ENCODE results near the gene POU2AF1.
A peak's percentile ranks its signal among the peaks of the same experiment; 100 is the strongest.

Gene POU2AF1

GRCh38 chr11:111384494-111384893 is 5.4 kb upstream of the POU2AF1 start:
- no peak for DNase-seq

DNA sequence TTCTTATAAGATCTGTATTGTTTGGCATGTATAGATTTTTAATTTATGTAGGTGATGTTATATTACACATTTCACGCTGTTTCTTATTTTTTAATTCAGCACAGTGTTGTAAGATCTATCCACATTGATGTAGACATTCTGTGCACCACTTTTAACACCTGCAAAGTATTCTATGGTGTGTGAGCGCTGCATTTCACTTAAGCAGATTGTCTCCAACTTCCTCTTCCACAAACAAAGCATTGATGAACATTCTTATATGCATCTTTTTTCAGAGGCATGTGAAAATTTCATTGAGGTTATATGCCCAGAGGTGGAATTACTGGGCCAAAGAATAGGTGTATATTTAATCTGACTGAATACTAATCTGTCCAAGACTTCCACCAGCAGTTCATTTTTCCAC is 3.4 kb upstream of the POU2AF1 start:
- no peak for DNase-seq

- DNase-seq, result peak; percentile 63
These were observed 594 bp upstream of the POU2AF1 start for GRCh38 chr11:111379602-111380136.

DNA sequence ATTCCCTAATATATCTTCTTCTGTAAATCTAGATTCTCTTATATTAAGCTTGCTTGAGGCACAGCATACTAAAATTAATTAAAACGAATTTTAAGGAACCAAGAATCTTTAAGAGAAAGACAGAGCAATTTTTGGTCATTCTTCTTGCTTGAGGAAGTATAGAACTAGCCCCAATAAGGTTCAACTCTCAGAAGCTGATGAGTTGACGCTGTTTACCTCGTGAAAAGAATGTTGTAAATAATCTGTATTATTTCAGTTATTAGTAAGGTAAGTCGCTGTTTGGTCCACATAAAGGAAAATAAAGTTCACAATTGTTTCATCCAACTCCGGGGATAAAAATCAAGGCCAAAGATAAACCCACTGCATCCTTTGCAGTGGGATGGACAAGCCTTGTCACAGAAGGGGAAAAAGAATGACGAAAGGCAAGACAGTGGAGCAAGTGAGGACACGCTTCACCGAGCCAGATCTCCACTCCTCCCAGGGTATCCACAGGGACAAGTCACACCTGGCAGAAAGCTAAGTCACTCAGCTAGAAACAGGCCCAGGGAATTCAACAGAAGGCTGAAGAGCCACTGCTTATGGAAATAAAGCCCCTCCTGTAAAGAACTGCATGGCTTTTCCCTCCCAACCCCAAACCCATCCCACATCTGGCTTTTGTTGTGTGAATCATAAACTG is 752 bp downstream of the POU2AF1 start:
- peak; percentile 56 for DNase-seq

DNA sequence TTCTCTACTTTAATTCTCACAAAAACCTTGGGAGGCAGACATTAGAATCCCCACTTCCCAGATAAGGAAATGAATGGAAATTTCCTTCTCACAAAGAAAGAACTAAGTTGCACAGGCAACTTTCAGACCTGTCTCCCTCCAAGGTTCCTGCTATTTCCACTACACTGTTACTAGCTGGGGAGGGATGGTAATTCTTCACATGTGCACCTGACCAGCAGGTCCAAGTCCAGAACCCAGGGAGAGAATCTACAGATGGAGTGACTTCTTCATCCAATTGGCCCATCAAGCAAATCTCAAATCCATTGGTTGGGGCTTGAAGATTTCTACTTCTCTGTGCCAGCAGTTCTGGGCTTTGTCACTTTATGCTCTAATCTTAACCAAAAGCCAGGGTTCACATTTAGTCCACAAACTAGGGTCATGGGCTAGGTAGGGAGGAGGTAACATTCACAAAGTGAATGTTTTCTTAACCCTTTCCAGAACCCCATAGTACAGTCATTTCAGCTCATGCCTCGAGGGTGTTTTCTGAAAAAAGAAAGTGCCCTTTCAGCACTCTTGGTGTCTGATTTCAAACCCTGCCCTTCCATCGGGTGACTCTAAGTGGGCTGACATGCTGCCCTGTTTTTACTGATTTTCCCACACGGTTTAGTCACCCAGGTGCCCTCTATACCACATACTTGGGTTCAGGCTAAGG is 2.7 kb downstream of the POU2AF1 start:
- peak; percentile 87 for DNase-seq

- DNase-seq, result peak; percentile 36
These were observed 5.5 kb downstream of the POU2AF1 start for GRCh38 chr11:111373590-111373989.

DNA sequence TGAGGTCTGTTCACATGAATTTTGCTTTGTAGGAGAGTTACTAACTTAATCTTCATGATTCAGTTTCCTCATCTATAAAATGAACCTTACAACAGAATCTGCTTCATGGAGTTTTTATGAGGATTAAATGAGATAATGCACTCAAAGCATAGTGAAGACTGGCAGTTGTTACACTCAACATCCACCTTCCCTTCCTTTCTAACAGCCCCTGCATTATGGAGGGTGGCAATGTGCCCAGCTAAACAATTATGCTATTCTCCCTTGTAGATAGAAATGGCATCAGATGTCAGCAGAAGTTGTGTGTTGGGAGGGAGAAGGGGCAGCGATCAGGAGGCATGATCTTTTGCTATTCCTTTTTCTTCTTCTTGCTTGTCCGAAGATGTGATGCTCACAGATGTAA is 6.5 kb downstream of the POU2AF1 start:
- peak; percentile 43 for DNase-seq

DNA sequence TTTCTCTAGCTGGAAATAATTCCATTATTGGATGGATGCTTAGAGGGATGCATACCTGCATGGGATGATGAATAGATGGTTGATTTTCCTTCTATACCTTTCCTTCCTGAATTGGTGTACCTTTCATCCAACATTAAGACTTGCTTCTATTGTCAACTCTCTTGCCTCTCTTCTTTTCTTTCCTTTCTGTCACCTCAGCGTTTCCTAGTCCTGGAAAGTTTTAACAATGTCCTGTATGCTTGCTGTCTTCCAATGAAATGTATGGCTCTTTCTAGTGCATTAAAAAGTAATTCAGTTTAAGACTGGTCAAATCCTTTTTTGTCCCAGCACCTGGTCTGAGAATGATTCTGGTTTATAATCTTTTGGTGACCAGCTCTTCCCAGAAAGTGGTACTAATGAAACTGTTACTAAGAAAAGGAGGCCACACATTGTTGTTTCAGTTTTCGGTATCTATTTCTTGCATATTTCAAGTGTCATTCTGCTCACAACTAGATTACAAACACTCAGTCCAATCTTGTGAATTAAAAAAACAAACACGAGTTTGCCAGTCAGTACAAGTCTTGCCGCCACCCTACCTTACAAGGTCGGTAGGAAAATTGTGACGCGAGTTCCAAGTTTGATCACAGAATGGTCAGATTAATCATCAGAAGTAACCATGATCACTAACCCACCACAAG is 8.0 kb downstream of the POU2AF1 start:
- peak; percentile 42 for DNase-seq

- no peak for DNase-seq
These were observed 8.7 kb downstream of the POU2AF1 start for GRCh38 chr11:111370270-111370901.

DNA sequence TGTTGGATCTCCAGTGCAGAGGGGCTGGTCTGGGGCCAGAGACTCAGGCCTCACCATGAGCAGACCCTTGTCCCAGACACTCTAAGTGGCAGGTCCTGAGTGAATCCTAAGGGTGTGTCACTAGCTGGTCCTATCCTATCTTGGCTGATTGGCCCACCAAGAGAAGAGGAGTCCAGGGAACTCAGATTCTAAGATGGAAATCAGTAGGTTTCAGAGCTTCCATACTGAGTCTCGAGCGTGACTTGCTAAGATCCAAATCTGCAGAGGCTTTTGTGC is 10.9 kb downstream of the POU2AF1 start:
- DNase-seq, result no peak

DNA sequence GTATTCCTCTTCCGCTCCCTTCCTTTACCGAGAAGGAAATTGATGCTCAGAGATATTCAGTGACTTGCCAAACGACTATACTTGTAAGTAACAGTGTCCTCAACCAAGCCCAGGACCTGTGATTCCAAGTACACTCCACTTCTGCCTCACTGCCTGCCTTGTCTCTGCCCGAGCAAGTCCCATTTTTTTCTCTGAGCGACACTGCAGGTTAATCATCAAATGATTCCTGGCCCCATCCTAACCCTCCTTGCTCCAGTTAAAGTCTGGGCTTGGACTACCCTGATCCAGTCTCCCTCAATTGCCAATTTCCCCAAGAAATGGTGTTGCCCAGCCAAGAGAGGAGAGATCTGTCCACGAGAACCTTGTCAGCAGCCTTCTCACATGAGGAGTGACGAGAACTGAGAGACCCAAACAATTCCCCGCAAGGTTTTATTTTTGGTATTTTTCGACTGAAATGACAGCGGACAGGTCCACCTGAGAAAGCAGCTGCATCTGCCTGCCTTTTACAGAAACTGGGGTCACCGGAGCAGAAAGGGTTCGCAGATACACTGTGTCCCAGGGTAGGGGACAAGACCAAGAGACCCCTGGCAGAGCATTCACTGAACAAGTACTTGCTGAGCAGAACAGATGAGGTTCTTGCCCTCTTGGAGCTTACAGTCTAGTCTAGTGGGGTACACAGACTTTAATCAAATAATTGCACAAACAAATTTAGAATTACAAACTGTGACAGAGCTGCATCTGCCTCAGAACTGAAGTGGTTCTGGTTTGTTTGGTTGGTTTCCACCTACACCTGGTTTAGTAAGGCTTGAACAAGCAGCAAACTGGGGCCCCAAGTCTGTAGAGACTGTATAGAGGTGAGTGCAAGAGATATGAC is 11.4 kb downstream of the POU2AF1 start:
- no peak for DNase-seq

DNA sequence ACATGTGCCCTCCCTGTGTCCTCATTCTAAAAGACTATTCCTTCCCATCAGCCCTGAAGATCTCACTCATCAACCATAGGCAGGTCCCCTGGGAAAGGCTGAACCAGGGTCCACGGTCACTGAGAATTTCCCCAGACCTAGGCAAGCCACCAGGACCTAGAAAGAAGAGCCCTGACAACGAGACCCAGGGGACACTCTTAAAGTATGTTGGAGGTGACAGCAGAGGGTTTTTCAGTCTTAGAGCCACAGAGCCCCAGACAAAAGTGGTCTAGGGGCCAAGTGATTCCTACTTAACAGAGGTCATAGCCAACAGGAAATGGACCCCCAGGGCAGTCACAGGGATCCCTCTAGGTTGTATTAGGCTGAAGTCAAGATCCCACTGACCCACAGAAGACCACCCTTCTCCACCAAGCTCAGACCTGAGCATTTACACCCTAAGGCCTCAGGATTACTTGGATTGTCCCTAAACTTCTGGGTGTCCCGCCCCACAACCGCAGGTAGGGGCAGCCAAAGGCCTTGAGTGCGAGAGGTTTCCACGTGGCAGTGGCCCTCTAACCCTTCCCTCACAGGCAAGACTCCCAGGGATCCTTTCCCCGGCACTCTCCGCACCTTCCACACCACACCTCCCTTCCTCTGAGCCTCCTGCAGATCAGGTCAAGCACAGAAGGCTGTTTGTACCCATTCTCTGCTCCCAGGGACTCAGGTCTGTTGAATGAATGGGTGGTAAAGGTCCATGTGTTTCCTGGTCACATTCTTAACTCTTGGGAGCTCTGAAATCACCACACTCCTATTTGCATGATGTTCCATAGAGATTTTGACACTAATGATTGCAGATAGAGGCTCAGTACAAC is 12.3 kb downstream of the POU2AF1 start:
- DNase-seq, result no peak

DNA sequence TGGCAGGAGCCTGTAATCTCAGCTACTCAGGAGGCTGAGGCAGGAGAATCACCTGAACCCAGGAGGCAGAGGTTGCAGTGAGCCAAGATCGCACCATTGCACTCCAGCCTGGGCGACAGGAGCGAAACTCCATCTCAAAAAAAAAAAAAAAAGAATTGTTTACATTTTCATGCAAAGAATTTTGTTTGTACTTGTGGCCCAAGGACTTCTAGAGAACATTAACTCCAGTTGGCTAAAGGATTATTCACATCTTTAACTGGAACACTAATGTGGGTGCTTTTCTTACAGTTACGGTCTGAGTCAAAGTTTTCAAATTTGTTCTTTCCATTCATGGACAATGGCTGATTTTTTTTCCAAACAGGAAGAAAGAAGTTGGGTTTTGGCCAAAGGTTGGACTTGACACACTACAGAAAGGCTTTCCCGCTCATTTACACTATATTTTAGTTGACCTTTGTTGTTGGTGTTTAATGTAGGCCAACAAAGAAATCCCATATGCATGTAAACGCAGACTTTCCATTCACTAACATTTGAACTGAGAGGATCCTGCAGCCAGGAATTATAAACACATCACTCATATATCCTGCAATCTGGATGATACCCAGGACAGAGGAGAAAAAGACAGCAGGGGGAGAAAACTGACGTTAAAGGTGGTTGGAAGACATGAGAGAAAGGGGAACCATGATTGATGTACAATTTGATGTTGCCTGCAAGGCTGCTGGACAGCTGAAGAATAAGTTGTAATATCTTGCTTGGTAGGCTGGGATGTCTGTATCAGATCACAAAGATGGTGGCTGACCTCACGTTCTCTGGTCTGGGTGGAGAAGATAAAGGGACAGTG is 13.1 kb downstream of the POU2AF1 start:
- no peak for DNase-seq

GRCh38 chr11:111364503-111364902 is 14.6 kb downstream of the POU2AF1 start:
- no peak for DNase-seq

DNA sequence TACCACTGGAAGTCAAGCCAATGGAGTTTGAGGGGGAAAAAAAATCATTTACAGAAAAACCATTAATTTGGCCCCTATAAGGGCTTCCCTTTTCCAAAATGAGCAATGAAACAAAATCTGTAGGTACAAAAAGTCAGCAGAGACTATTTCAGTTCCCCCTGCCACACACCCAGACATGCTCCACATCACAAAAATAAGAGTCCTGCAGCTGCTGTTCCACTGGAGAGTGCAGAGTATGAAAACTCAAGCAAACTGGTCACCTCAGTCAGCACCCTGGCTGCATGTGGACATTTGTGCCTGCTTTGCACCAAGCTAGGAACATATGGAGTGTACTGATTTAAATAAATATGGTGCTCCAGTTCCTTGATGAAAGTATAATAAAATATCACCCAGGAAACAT is 15.1 kb downstream of the POU2AF1 start:
- peak; percentile 78 for DNase-seq

DNA sequence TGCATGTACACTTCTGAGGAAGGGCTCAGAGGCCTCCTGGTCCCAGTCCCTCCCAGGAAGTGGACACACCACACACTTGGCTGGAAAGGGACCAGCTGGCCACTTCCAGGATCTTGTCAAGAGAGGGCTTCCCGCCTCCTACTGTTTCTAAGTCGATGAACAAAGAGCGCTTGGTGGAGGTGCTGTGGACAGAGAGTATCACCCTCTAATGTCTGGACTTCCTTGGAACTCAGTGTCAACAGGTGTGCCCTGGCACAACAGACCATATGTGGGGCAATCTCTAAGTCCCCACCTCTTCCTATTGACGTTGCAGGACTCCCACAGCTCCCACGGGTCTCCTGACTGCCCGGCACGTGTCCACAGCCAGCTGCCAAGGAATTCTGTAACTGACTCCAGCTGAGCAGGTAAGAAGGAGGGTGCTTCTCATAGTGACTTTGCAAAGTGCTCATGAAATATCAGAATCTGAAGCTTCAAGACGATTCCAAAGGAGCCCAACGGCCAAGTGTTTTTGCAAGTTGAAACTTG is 16.1 kb downstream of the POU2AF1 start:
- DNase-seq, result no peak

DNA sequence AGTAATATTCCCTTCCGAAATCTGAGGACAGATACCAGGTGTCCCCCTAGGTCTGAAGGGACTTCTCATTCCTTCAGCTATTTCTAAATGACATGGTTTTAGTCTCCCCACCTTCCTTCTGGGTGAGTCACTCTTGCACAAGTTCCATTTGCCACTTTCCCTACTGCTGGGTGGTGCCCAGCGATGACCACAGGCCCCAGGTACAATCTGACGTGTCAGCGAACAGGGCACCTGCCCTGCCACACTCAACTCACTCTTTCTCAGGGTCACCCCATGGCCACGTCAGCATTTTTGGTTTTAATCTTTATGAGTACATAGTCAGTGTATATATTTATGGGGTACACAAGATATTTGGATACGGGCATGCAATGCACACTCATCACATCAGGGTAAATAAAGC is 17.2 kb downstream of the POU2AF1 start:
- DNase-seq, result peak; percentile 87

DNA sequence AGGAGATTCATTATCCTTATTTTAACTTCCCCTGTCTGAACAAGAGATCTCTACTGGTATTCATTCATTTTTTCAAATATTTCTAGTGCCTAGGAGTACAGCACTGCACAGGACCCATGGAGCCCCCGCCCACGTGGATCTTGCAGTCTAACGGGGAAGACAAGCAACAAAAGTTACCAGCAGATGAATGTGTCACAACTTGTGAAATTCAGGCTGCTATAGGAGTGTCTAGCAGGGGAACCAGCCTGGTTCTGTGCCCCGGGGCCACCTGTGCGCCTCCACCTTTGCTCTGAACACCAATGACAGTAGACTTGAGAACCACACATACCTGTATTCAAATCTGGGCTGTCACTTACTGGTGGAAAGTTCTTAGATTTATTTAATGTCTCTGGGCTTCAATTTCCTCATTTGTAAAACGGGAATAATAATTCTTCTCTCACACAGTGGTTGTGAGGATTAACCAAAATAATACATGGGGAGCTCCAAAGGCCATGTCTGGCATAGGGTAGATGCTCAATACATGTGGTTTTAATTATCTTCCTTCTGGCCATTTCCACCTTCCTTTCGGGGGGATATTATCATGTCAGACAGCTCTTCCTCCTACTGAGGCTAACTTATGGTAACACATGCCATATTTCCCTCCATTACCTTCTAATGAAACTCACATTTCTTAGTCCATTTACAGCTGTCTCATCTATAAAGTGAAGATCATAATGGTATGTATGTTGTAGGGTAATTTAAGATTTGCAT is 17.8 kb downstream of the POU2AF1 start:
- no peak for DNase-seq

DNA sequence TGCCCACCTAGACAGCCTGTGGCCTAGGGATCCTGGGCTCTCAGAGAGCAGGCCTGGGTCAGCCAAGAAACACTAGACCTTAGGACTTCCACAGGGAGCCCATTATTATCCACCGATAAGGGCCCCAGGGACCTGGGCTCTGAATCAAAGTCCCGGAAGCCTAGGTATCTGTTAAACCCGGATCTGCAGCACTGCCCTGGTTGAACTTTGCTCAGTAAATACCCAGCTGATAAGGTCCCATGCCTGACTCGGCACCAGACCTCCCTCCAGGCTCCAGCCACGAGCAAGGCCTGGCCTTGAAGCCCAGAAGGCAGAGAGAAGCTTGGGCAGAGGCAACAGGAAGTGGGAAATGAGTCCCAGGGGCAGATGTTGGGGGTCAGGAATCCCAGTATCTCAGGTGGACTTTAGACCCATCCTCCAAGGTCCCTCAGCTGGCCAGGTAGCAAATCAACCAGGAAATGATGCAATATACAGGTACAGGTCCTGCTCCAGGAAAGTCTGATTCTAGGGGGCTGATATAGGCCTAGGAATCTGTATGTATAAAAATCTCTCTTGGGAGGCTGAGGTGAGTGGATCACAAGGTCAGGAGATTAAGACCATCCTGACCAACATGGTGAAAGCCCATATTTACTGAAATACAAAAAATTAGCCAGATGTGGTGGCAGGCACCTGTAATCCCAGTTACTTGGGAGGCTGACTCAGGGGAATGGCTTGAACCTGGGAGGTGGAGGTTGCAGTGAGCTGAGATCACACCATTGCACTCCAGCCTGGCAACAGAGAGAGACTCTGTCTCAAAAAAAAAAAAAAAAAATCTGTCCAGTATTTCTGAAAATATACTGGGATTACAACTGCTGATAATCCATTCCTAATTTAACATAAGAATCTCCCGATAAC is 18.7 kb downstream of the POU2AF1 start:
- DNase-seq, result no peak

Data from RPMI8226 (cell line).